Liver (tissue), 9 donors: ENCODE measurements around the gene CNTN1. TPM values are rescaled to one million over a fixed set of nuclear protein-coding genes. Genes with fewer than 3 reads are reported as not detected.

ENCODE experiments used
- DNase-seq: peaks from one replicate; pipeline ENCODE4 v3.0.0-alpha.2; 2017; ENCODE audit warnings: low spot score
- H3K27ac ChIP-seq, 2 donors: one replicate each; pipeline ENCODE4 v1.7.0; 2013; ENCODE audit warnings: inconsistent platforms in 2 of 2, low read length in 2 of 2, control low read depth in 1 of 2, low read depth in 1 of 2, mild to moderate bottlenecking in 1 of 2
- H3K27me3 ChIP-seq, 4 donors: one replicate each; pipeline versions ENCODE4 v1.6.1 to v1.7.0; 2013; ENCODE audit warnings: low read length in 3 of 4, inconsistent platforms in 1 of 4, mild to moderate bottlenecking in 1 of 4, moderate library complexity in 1 of 4; ENCODE audit not compliant: control insufficient read depth in 4 of 4, insufficient read depth in 4 of 4
- H3K36me3 ChIP-seq, 4 donors: one replicate each; pipeline versions ENCODE4 v1.6.1 to v1.7.0; 2013; ENCODE audit warnings: low read length in 3 of 4, mild to moderate bottlenecking in 3 of 4, low read depth in 1 of 4, moderate library complexity in 1 of 4; ENCODE audit not compliant: control insufficient read depth in 4 of 4, insufficient read depth in 3 of 4
- H3K4me1 ChIP-seq, 4 donors: one replicate each; pipeline versions ENCODE4 v1.6.1 to v1.7.0; 2013; ENCODE audit warnings: low read length in 3 of 4, mild to moderate bottlenecking in 3 of 4, moderate library complexity in 1 of 4; ENCODE audit not compliant: control insufficient read depth in 4 of 4, insufficient read depth in 4 of 4
- H3K4me3 ChIP-seq, 3 donors: one replicate each; pipeline versions ENCODE4 v1.6.1 to v1.7.0; 2013; ENCODE audit warnings: low read length in 3 of 3, control low read depth in 1 of 3, low read depth in 1 of 3, mild to moderate bottlenecking in 1 of 3
- H3K9ac ChIP-seq, 2 donors: one replicate each; pipeline ENCODE4 v1.7.0; 2013; ENCODE audit warnings: low read length in 2 of 2, mild to moderate bottlenecking in 2 of 2, moderate library complexity in 2 of 2, control low read depth in 1 of 2, low read depth in 1 of 2
- H3K9me3 ChIP-seq, 4 donors: one replicate each; pipeline versions ENCODE4 v1.6.1 to v1.7.0; 2013; ENCODE audit warnings: low read length in 3 of 4; ENCODE audit not compliant: control insufficient read depth in 4 of 4
- ATF3 ChIP-seq: IDR thresholded peaks from 2 replicates; pipeline ENCODE4 v1.6.1; 2016; ENCODE audit warnings: antibody characterized with exemption
- CTCF ChIP-seq: fragments of 150-350 bp; IDR thresholded peaks from 2 replicates; pipeline ENCODE4 v1.5.1; 2017; ENCODE audit warnings: improper control_type of control experiment, low read depth, low read length; ENCODE audit not compliant: missing input control
- EGR1 ChIP-seq, 2 donors: IDR thresholded peaks; 2 replicates each; pipeline ENCODE4 v1.6.1; 2016 to 2018; ENCODE audit warnings: antibody characterized with exemption in 2 of 2, low read depth in 2 of 2
- FOXA1 ChIP-seq: IDR thresholded peaks from 2 replicates; pipeline ENCODE4 v1.6.1; 2016; ENCODE audit warnings: antibody characterized with exemption
- FOXA2 ChIP-seq: IDR thresholded peaks from 2 replicates; pipeline ENCODE4 v1.6.1; 2016; ENCODE audit warnings: antibody characterized with exemption
- GABPA ChIP-seq, 2 donors: IDR thresholded peaks in 1 of 2; conservative IDR thresholded peaks in 1 of 2; 2 replicates each; pipeline ENCODE4 v1.6.1; 2016; ENCODE audit warnings: antibody characterized with exemption in 2 of 2, mild to moderate bottlenecking in 1 of 2, moderate library complexity in 1 of 2
- HNF4A ChIP-seq, 2 donors: conservative IDR thresholded peaks; 2 replicates each; pipeline ENCODE4 v1.6.1; 2016; ENCODE audit warnings: antibody characterized with exemption in 2 of 2, mild to moderate bottlenecking in 2 of 2
- HNF4G ChIP-seq: IDR thresholded peaks from 2 replicates; pipeline ENCODE4 v1.6.1; 2016; ENCODE audit warnings: antibody characterized with exemption
- JUND ChIP-seq, 2 donors: IDR thresholded peaks; 2 replicates each; pipeline ENCODE4 v1.6.1; 2016; ENCODE audit warnings: antibody characterized with exemption in 2 of 2
- MAX ChIP-seq: IDR thresholded peaks from 2 replicates; pipeline ENCODE4 v1.6.1; 2016; ENCODE audit warnings: antibody characterized with exemption
- NR2F2 ChIP-seq: IDR thresholded peaks from 2 replicates; pipeline ENCODE4 v1.6.1; 2016; ENCODE audit warnings: antibody characterized with exemption
- RAD21 ChIP-seq, 2 donors: IDR thresholded peaks; 2 replicates each; pipeline ENCODE4 v1.6.1; 2016; ENCODE audit warnings: antibody characterized with exemption in 2 of 2, mild to moderate bottlenecking in 2 of 2
- REST ChIP-seq: IDR thresholded peaks from 2 replicates; pipeline ENCODE4 v1.6.1; 2016; ENCODE audit warnings: antibody characterized with exemption, mild to moderate bottlenecking
- RXRA ChIP-seq, 2 donors: IDR thresholded peaks; 2 replicates each; pipeline ENCODE4 v1.6.1; 2017 to 2018; ENCODE audit warnings: antibody characterized with exemption in 2 of 2, mild to moderate bottlenecking in 1 of 2
- SP1 ChIP-seq: IDR thresholded peaks from 2 replicates; pipeline ENCODE4 v1.6.1; 2018; ENCODE audit warnings: antibody characterized with exemption, mild to moderate bottlenecking
- TAF1 ChIP-seq: conservative IDR thresholded peaks from 2 replicates; pipeline ENCODE4 v1.6.1; 2016; ENCODE audit warnings: antibody characterized with exemption, mild to moderate bottlenecking
- YY1 ChIP-seq: IDR thresholded peaks from 2 replicates; pipeline ENCODE4 v1.6.1; 2016; ENCODE audit warnings: antibody characterized with exemption, mild to moderate bottlenecking
- ZBTB33 ChIP-seq: IDR thresholded peaks from 2 replicates; pipeline ENCODE4 v1.6.1; 2016; ENCODE audit warnings: antibody characterized with exemption
- WGBS: extraction: QIAGEN DNeasy Blood & Tissue Kit; methylation state at CpG from one replicate; pipeline ENCODE4 v1.1.7; 2013; 5-methylcytosine and 5-hydroxymethylcytosine counted together
- polyA plus RNA-seq, 2 donors: library from polyadenylated mRNA; stranded (reverse) in 1 of 2; unstranded in 1 of 2; fragments of 200-250 nt in 1 of 2; fragments of >200 nt in 1 of 2; fragmentation: Nextera tagmentation in 1 of 2; extraction: Ambion mirVana in 1 of 2; gene quantifications; one replicate each; pipeline versions ENCODE4 v1.2.1 to v1.2.3, GENCODE V29; 2013 to 2015
- total RNA-seq, 2 donors: library from RNA; depleted of rRNA; stranded (reverse); fragments of >200 nt; gene quantifications; one replicate each; pipeline ENCODE4 v1.2.3, GENCODE V29; 2014
- donor health status: healthy.
- donor health status: healthy.
- donor health status: healthy.
- donor health status: healthy.
- donor health status: healthy.

Gene CNTN1
- total and polyA plus RNA-seq, 4 donors, result 0.03 to 1.2 (median 0.43) TPM

- TF ChIP-seq YY1 (no peak), TAF1 (no peak), ZBTB33 (no peak)
Measured at GRCh38 chr12:41112903-41113302, 420.7 kb downstream of the CNTN1 start (continued).

GRCh38 chr12:41120211-41120610 lies 428.0 kb downstream of the CNTN1 start:
- no peak for TF ChIP-seq JUND (IDR thresholded peaks at IDR 0.05)
- no peak for TF ChIP-seq YY1
- TF ChIP-seq SP1, result no peak
- TF ChIP-seq MAX, result no peak
- no peak for TF ChIP-seq FOXA2
- TF ChIP-seq GABPA (IDR thresholded peaks at IDR 0.05 in 1 of 2, conservative IDR thresholded peaks at IDR 0.05 in 1 of 2), result no peak
- TF ChIP-seq EGR1 (IDR thresholded peaks at IDR 0.05; ENCODE audit: low read depth in 2 of 2), result no peak
- no peak for TF ChIP-seq TAF1
- no peak for TF ChIP-seq CTCF
- TF ChIP-seq REST, result no peak
- no peak for TF ChIP-seq HNF4A (conservative IDR thresholded peaks at IDR 0.05)
- no peak for TF ChIP-seq NR2F2
- TF ChIP-seq RXRA (IDR thresholded peaks at IDR 0.05), result no peak
- no peak for TF ChIP-seq FOXA1
- TF ChIP-seq RAD21 (IDR thresholded peaks at IDR 0.05), result no peak
- no peak for TF ChIP-seq HNF4G
- no peak for TF ChIP-seq ZBTB33
- no peak for TF ChIP-seq ATF3
- Histone ChIP-seq H3K36me3 (no peaks in the 10 kb centered on the region), H3K27me3 (no peaks in the 10 kb centered on the region), H3K4me1 (no peaks in the 10 kb centered on the region), H3K9ac (no peak overlapping the region), H3K4me3 (no peak overlapping the region), H3K27ac (no peak overlapping the region), H3K9me3 (no peaks in the 10 kb centered on the region)
- WGBS, result 62% methylated on average over 2 of the region's 2 CpGs
- DNase-seq, result no peak
